ENCODE data around the gene INO80E. TPM values are rescaled to one million over a fixed set of nuclear protein-coding genes. Genes with fewer than 3 reads are reported as not detected.

Gene INO80E
- polyA plus RNA-seq, 2 of the 4 experiments (the other 2 are of a cell fraction): 41.3 to 89.0 TPM

GRCh38 chr16:30046588-30046987 is 50.5 kb downstream of the INO80E start:
- 92% methylated on average over 1 of the region's 1 CpG for WGBS (ENCODE audit: missing lambda C conversion rate)
- POLR2A ChIA-PET: no interaction called here
- Histone ChIP-seq H3K9me3 (no peaks in the 10 kb centered on the region), H3K4me1 (no peaks in the 10 kb centered on the region), H3K27ac (no peak overlapping the region), H3K4me3 (no peak overlapping the region), H3K4me2 (no peak overlapping the region)
- CTCF ChIA-PET: interaction anchor here (0.8 to 4.6 kb wide), 4 partner anchors 9 to 46 kb away, joined by 3 to 34 read pairs (median 5); partner anchors contain the start of genes TBX6 and TLCD3B
- DNase-seq (ENCODE audit: low read depth in 1 of 2, low spot score in 1 of 2) (no peak), FAIRE-seq (no peak), ATAC-seq (0 out of 6 replicates have a peak, but pooled peaks of 1 of the 2 experiments have one; percentile 22)
- TF ChIP-seq FOXS1 (CRISPR knock-in tag; IDR thresholded peaks at IDR 0.05) (no peak), ZFP36 (IDR thresholded peaks at IDR 0.05; ENCODE audit: borderline replicate concordance, partially characterized antibody) (peak; percentile 4), KDM1A (IDR thresholded peaks at IDR 0.05; ENCODE audit: low read depth) (peak; percentile 28; the same call in 1 of the 2 replicates)

- no peak overlapping the region for H3K4me3 ChIP-seq
- TF ChIP-seq CBX8 (IDR thresholded peaks at IDR 0.05): no peak
- TF ChIP-seq JUNB (IDR thresholded peaks at IDR 0.05): no peak
- TF ChIP-seq NPAS2 (CRISPR knock-in tag; IDR thresholded peaks at IDR 0.05; ENCODE audit: borderline replicate concordance): no peak
- TF ChIP-seq BHLHE40 (IDR thresholded peaks at IDR 0.05; ENCODE audit: low read depth, low read length): no peak
- no peak for TF ChIP-seq TFCP2L1 (CRISPR knock-in tag; IDR thresholded peaks at IDR 0.05)
- no peak for TF ChIP-seq PHF8 (IDR thresholded peaks at IDR 0.05; ENCODE audit: borderline replicate concordance, low read depth)
- TF ChIP-seq, protein P1, sequence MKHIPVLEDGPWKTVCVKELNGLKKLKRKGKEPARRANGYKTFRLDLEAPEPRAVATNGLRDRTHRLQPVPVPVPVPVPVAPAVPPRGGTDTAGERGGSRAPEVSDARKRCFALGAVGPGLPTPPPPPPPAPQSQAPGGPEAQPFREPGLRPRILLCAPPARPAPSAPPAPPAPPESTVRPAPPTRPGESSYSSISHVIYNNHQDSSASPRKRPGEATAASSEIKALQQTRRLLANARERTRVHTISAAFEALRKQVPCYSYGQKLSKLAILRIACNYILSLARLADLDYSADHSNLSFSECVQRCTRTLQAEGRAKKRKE (CRISPR knock-in tag; IDR thresholded peaks at IDR 0.05; ENCODE audit: low read depth): no peak
- TF ChIP-seq, protein P2, sequence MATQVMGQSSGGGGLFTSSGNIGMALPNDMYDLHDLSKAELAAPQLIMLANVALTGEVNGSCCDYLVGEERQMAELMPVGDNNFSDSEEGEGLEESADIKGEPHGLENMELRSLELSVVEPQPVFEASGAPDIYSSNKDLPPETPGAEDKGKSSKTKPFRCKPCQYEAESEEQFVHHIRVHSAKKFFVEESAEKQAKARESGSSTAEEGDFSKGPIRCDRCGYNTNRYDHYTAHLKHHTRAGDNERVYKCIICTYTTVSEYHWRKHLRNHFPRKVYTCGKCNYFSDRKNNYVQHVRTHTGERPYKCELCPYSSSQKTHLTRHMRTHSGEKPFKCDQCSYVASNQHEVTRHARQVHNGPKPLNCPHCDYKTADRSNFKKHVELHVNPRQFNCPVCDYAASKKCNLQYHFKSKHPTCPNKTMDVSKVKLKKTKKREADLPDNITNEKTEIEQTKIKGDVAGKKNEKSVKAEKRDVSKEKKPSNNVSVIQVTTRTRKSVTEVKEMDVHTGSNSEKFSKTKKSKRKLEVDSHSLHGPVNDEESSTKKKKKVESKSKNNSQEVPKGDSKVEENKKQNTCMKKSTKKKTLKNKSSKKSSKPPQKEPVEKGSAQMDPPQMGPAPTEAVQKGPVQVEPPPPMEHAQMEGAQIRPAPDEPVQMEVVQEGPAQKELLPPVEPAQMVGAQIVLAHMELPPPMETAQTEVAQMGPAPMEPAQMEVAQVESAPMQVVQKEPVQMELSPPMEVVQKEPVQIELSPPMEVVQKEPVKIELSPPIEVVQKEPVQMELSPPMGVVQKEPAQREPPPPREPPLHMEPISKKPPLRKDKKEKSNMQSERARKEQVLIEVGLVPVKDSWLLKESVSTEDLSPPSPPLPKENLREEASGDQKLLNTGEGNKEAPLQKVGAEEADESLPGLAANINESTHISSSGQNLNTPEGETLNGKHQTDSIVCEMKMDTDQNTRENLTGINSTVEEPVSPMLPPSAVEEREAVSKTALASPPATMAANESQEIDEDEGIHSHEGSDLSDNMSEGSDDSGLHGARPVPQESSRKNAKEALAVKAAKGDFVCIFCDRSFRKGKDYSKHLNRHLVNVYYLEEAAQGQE (IDR thresholded peaks at IDR 0.05): no peak
- no peak for TF ChIP-seq MAFK (IDR thresholded peaks at IDR 0.05; ENCODE audit: partially characterized antibody)
- TF ChIP-seq MYC (IDR thresholded peaks at IDR 0.05; ENCODE audit: borderline replicate concordance, low read length): no peak
- TF ChIP-seq EHF (CRISPR knock-in tag; IDR thresholded peaks at IDR 0.05): no peak
- TF ChIP-seq POLR2A (IDR thresholded peaks at IDR 0.05; ENCODE audit: low read length): no peak
- TF ChIP-seq, protein P3, sequence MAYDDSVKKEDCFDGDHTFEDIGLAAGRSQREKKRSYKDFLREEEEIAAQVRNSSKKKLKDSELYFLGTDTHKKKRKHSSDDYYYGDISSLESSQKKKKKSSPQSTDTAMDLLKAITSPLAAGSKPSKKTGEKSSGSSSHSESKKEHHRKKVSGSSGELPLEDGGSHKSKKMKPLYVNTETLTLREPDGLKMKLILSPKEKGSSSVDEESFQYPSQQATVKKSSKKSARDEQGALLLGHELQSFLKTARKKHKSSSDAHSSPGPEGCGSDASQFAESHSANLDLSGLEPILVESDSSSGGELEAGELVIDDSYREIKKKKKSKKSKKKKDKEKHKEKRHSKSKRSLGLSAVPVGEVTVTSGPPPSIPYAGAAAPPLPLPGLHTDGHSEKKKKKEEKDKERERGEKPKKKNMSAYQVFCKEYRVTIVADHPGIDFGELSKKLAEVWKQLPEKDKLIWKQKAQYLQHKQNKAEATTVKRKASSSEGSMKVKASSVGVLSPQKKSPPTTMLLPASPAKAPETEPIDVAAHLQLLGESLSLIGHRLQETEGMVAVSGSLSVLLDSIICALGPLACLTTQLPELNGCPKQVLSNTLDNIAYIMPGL (CRISPR knock-in tag; IDR thresholded peaks at IDR 0.05; ENCODE audit: borderline replicate concordance): no peak
- TF ChIP-seq GATA3 (IDR thresholded peaks at IDR 0.05; ENCODE audit: borderline replicate concordance): no peak
- no peak for TF ChIP-seq HDAC2 (IDR thresholded peaks at IDR 0.05)
- TF ChIP-seq RNF2 (IDR thresholded peaks at IDR 0.05; ENCODE audit: borderline replicate concordance, low read depth): no peak
- no peak for TF ChIP-seq RARB (CRISPR knock-in tag; IDR thresholded peaks at IDR 0.05)
- WGBS (ENCODE audit: missing lambda C conversion rate): 93% methylated on average over 8 of the region's 8 CpGs
- ATAC-seq: no peak
- H3K4me1 ChIP-seq: peaks cover 16% of the 10 kb centered on the region
- no peak for FAIRE-seq
- H3K9me3 ChIP-seq: no peaks in the 10 kb centered on the region
- no peak overlapping the region for H3K4me2 ChIP-seq
- ChIA-PET POLR2A (no interaction called here), CTCF (interaction anchor here (1.4 to 4.6 kb wide), 3 partner anchors 14 to 42 kb away, joined by 3 to 34 read pairs (median 6); partner anchors contain the start of genes TBX6 and TLCD3B)
- no peak overlapping the region for H3K27ac ChIP-seq
- no peak for DNase-seq (ENCODE audit: low read depth in 1 of 2, low spot score in 1 of 2)
Measured at GRCh38 chr16:30049871-30050270, 53.8 kb downstream of the INO80E start.

Measured in A549 (cell line).